ENCODE data around the gene PSORS1C2.

DNA sequence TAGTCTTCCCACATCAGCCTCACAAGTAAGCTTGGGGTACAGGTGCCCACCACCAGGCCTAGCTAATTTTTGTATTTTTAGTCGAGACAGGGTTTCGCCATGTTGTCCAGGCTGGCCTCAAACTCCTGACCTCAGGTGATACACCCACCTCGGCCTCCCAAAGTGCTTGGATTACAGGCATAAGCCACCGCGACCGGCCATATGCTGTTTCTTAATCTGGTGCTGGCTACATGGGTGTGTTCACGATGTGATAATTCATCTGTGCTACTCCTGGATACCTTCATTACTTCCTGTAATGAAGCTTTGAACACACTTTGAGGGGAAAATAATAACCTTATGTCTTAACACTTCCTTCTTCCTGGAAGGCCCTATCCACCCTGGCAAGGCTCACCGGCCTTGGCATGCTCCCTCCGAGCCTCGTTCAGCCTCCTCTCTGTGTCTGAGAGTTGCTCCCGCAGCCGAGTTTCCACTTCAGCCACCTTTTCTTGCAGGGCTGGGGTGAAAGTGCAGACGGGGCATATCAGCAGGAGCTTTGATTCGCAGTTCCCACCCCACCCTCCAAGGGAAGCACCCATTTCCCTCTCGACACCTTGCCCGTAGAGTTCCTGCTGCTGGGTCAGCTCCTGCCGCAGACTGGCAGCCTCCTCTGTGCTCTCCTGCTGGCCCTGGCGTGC lies 5.6 kb upstream of the PSORS1C2 start:
- no peak for TF ChIP-seq POLR2A (IDR thresholded peaks at IDR 0.05)
- TF ChIP-seq POLR2AphosphoS5 (IDR thresholded peaks at IDR 0.05), result no peak

Measured in prostate gland (tissue), 1 donor.